HCEC 1CT (cell line): ENCODE results near the gene TPPP.
"Not testable (repeated sequence)": the region's sequence is repeated elsewhere in the genome, so short reads cannot be mapped to it uniquely, and the experiment has no call there.

Experiments used
- DNase-seq: peaks from one replicate; pipeline ENCODE4 v3.0.0-alpha.2; 2017

TPPP gene

DNA sequence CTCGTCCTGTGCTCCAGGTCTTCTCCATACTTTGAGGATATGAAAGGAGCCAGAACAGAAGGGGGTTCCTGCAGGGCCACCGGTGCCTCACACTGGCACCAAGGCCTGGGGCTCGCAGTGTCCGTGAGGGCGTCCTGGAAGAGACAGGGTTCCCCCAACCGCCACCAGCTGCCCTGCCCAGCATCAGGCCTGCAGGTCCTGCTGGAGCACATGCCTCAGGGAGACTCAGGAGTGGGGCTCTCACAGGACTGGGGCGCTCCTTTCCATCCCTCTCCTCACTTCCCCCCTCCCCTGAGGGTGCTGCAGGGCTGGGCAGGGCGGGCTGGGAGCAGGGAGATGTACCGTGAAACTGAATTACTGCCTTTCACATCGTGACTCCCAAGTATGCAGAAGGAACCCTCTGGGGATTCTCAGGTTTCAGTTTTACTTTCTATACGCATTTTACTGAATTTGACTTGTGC lies 49.3 kb downstream of the TPPP start:
- DNase-seq, result no peak

- DNase-seq, result no peak
Measured at GRCh38 chr5:643351-643801, 49.8 kb downstream of the TPPP start.

DNA sequence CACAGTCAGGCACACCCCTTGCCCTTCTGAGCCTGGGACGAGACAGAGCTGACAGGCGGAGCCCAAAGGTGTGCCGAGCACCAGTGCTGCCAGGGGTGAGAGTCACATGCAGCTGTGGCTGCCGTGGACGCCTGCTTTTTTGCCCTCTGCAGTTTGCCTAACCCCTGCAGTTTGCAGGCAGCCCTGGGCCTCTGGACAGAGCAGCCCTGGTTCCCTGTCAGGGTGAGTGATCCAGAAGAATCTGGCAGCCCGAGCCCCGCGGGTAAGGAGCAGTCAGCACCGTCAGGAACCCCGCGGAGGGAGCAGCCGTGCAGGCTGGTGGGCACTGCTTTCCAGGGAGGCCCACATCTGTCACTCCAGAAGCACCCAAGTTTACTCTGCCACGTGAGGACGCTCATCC lies 50.7 kb downstream of the TPPP start:
- DNase-seq, result no peak

DNA sequence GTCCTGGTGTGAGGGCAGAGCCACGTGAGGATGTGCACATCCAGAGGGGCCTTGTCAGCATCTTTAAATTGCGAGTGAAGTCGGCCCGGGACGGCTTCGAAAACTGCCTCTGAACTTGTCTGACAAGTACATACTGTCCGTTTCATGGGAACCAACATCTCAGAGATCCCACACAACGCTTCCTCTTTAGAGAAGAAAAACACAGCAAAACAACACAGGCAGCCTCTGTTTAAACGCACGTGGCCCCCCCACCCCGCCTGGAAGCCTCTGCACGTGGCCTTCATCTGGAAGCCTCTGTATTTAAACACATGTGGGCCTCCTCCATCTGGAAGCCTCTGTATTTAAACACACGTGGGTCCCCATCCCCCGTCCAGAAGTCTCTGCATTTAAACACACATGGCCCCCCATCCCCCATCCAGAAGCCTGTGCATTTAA lies 51.8 kb downstream of the TPPP start:
- no peak for DNase-seq

DNA sequence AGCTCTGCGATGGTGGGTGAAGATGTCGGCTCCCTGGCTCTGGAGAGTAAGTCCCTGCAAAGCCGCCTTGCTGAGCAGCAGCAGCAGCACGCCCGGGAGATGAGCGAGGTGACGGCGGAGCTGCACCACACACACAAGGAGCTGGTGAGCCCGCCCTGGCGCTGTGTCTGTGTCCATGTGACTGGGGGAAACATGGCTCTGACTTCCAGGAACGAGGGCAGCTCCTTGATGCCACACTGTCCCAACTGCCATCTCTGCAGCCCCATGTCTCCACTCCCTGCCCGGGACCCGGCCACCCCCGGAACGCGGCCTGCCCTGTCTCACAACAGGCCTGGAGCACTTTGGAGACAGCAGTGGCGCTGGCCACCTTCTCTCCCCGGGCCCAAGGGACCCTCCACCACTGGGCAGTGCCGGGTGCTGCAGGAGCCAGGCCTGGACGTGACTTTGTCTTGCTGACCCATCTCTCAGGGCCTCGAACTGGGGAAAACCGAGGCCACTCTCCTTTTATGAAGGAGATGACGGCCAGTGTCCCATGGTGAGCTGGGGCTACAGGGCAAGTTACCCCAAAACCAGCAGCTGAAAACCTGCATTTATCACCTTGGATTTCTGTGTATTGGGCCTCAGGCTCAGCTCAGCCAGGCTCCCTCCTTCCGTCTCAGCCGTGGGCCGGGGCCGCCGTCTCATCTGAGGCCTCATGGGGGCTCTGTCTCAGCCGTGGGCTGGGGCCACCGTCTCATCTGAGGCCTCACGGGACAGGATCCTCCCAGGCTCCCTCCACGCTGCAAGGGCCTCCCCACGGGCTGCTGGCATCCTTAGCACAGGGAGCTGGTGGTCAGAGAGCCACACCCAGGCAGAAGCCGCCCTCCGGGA lies 52.5 kb downstream of the TPPP start:
- no peak for DNase-seq

- no peak for DNase-seq
Measured at GRCh38 chr5:639584-640213, 53.5 kb downstream of the TPPP start.

DNA sequence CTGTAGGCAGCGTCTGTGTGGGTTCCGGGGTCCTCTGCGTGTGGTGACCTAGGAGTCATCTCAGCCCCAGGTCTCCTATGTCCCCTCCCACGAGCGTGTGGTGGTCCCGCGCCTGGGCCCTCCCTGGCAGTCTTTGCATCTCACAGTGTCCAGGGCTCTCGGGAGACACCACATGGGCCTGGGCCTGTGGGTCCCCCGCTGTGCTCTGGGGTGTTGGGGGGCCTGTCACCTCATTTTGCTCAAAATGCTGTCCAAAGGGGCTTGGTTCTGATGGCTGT lies 54.0 kb downstream of the TPPP start:
- no peak for DNase-seq

GRCh38 chr5:638501-639252 lies 54.5 kb downstream of the TPPP start:
- DNase-seq, result no peak

DNA sequence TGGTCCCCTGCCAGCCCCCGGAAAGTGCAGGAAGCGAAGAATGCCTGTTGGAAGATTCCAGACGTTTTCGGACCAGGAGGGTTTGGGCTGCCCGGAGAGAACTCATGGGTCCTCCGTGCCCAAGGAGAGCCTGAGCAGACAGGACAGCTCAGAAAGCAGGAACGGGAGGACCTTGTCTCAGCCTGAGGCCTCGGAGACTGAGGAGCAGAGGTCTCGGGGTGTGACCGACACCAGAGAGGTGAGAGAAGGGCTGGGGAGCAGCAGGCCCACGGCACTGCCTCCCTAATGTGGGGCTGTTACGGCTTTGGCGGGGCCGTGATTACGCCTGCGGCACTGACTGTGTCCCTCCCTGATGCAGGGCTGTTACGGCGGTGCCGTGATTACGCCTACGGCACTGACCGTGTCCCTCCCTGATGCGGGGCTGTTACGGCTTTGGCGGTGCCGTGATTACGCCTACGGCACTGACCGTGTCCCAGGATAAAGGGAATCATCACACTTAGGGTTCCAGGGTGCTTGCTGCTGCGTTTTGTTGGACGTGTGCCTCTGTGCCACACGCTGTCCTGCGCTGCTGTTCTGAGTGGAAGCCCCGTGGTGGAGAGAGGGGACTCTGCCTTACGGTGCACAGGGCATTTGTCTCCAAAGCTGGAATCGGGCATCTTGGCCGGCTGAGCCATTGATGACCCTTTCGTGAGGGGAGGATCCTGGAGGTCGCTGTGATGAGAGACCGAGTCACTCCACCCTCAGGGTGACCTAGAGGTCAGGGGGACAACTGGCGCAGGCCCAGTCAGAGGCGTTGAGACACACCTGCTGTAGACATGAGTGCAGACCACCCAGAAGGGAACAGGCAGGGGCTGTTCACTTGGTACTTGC lies 55.3 kb downstream of the TPPP start:
- DNase-seq, result no peak

DNA sequence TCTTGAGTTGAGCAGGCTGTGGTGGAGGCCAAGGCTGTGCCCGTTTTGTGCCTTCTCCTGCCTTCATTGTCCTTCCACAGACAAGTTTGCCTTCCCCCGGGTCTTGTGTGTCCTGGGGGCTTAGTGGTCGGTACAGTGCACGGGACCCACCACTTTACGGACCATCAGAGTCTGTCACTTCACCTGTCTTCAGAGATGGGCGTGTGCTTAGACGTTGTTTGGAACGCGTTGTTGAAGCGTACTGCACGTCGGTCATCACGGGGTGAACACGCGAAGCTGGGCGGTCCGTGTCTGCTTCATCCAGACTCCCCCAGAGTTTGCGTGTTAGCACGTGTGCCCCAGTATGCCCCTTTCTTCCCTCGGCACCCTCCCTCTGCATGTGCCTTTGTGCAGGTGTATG lies 56.2 kb downstream of the TPPP start:
- DNase-seq, result no peak

DNA sequence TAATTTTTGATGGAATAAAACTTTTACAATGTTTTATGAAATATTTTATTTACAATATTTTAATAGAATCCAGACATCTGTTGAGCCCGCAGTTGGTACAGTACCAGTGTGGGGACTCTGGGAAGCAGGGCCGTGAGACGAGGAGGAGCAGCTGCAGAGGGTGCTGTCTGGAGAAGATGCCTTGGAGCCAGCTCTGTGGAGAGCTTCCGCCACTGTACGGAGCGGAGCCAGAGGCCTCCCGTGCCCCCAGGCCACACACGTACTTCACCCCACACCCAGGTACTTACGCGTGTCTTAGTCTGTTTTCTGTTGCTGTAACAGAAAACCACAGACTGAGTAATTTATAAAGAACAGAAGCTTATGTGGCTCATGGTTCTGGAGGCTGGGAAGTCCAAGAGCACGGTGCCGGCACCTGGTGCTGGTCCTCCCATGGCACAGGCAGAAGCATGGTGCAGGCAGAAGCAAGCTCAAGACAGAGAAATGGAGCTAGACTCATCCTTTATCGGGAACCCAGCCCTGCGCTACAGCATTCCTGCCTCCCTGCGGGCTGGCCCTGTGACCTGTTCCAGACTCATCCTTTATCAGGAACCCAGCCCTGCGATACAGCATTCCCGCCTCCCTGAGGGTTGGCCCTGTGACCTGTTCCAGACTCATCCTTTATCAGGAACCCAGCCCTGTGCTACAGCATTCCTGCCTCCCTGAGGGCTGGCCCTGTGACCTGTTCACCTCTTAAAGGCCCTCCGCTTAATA lies 57.7 kb downstream of the TPPP start:
- DNase-seq, result no peak

DNA sequence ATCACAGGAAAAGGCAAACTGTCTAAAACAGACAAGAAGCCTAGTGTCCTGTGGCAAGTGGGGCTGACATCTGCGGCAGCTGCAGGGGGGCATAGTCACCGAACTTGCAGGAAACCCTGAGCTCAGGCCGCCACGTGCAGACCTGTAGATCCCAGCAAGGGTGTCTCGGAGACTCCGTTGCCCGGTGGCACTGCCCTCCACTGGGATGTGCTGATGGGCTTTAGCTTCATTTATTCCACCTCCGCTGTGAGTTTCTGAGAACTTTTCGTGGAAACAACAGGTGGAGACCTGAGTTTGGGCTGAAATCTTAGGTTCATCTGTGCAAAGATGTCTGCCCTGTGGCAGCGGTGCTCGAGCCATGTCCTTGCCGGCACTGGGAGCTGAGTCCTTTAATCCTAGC lies 59.0 kb downstream of the TPPP start:
- no peak for DNase-seq

DNA sequence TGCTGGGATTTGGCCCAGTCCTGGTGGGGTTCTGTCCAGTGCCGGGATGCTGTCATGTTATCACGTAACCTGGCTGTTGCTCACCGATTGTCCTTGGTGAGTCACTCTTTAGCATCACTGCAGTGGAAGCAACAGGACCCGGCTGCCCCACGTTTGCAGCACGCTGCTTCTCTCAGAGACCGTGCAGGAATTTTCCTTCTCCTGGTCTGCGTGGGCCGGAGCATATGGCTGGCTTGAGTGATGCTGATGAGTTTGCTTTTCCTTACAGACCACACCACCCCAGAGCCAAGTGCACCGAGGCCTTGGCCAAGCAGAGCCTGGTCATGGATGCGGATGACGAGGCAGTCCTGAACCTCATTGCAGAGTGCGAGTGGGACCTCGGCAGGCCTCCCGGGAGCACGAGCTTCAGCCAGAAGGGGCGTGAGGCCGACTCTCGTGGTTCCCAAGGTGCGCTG lies 59.6 kb downstream of the TPPP start:
- no peak for DNase-seq

- not testable (repeated sequence) for DNase-seq
Measured at GRCh38 chr5:628351-629205, 64.6 kb downstream of the TPPP start.

DNA sequence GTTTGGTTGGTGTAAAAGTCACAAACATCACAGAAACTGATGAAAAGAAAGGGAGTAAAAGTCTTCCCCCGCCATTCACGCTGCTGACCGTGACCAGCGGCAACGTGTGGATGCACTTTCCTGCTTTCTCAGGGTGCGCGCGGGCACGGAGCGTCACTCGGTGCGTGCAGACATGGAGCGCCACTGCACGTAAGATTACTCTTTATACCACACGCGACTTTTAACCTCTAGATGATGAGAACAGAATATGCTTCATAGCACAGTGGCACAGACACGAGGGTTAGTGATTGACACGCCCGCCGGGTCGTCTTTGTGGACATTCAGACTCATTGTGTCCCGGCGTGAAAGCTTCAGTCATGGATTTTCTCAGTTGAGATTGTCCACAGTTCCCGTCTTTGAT lies 65.3 kb downstream of the TPPP start:
- no peak for DNase-seq

DNA sequence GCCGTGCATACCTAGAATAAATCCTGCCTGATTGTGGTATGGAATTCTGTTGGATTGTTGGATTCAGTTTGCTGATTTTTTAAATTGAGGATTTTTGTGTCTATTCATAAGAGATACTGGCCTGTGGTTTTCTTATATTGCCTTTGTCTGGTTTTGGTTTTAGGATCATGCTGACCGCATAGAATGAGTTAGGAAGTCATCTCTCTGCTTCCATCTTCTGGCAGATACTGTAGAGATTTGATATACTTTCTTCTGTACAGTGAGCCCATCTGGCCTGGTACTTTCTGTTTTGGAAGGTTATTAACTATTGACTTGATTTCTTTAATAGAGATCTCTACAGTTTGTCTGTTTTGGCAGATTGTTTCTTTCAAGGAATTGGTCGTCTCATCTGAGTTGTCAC lies 66.3 kb downstream of the TPPP start:
- DNase-seq, result no peak

- no peak for DNase-seq
Measured at GRCh38 chr5:625516-625915, 67.6 kb downstream of the TPPP start.

DNA sequence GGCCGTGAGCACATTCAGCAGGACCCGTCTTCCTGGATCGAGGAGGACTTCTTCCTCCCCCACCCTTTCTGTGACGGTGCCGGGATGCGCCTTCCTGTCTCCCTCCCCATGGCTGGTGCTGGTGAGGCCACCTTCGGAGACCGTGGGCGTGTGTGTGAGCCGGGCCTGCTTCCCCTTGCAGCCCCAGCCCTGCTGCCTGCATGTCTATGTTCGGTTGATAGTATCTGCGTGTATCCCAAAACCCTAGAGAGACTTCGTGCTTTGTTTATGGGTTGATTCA lies 68.3 kb downstream of the TPPP start:
- no peak for DNase-seq

- DNase-seq, result no peak
Measured at GRCh38 chr5:624118-624950, 68.8 kb downstream of the TPPP start.

- no peak for DNase-seq
Measured at GRCh38 chr5:623531-623930, 69.6 kb downstream of the TPPP start.
